HG03139 (cell line): ENCODE results near the gene KRT82.

ENCODE experiments used
- ATAC-seq: cut with Tn5 transposase; IDR thresholded peaks from one replicate; pipeline ENCODE4 v1.9.1; 2021; ENCODE audit not compliant: unreplicated experiment

KRT82 gene

GRCh38 chr12:52362118-52362726 is 43.9 kb downstream of the KRT82 start:
- no peak for ATAC-seq

GRCh38 chr12:52361553-52361952 is 44.6 kb downstream of the KRT82 start:
- no peak for ATAC-seq

DNA sequence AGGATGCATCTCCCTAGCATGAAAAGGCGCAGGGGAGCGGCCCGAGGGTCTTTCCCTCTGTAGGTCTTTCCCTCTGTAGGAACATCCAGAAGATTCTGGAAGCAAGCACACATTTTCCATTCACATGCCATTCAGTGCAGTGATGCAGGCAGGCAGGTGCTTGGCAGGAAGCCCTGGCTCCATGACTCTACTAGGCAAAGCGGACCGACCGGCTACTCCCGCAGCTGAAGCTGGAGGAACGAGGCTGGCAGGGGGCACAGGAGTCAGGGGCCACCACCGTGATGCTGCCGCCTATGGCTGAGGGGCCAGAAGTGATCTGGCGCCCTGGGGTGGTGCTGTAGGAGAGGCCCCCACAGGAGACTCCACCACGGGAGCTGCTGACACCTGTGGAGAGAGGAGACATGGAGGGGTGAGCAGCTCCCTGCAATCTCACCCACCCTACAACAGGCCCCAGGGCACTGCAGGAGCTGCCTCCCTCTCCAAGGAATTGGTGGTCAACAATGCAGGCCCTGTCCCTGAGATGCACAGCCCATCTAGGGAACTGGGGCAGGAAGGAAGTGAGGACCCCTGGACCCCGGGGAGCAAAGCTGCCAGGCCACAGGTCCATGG is 45.4 kb downstream of the KRT82 start:
- no peak for ATAC-seq

- no peak for ATAC-seq
These were observed 46.0 kb downstream of the KRT82 start for GRCh38 chr12:52360106-52360662.

GRCh38 chr12:52359621-52360061 is 46.5 kb downstream of the KRT82 start:
- no peak for ATAC-seq

GRCh38 chr12:52358575-52359350 is 47.4 kb downstream of the KRT82 start:
- peak; percentile 88 for ATAC-seq

- ATAC-seq = no peak
These were observed 49.2 kb downstream of the KRT82 start for GRCh38 chr12:52356762-52357580.

DNA sequence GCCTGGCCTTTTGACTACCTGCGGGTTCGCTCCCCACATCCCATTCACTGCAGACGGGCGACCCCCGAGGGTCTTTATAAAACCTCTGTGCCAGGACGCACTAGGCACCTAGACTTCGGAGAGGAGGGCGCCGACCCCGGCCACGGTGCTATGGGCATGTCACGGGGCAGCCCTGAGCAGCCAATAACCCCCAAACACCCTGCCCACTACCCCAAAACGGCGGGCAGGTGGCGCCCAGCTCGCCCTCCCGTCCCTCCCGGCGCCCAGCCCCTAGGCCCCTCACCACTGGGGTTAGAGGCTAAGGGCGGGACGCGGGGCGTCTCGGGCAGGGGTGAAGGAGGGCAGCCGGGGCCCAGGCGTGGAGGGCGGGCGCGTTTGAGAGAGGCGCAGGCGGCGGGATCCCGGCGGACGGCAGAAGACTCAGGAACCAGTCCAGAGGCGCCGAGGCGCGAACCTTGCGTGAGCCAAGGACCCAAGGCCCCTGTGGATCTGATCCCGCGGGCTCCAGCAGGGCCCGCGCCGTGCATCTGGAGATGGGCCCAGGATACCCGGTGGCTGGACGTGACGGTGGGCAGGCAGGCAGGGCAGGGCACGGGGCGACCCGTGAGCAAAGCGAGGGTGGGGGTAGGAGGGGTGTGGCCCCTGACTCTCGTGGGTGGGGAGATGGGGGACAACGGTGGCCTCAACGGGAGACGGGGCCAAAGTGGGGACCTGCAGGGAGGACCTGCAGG is 49.9 kb downstream of the KRT82 start:
- ATAC-seq = no peak

DNA sequence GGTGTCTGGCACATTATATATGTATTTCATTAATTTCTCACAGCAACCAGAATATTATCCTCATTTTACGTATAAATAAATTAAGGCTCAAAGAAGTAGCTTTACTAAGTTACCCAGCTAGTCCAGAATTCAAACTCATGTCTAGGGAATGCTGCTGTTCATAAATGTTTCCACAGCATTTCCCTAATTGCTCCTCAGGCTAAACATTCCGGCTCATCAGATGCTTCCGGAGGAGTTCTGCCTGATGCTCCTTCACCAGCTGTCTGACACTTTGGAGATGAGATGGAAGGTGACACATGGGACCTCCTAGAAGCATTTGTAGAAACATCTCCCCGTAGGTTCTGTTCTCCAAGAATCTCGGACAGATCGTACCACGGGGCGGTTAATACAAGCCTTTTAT is 51.0 kb downstream of the KRT82 start:
- ATAC-seq = no peak

- no peak for ATAC-seq
These were observed 51.9 kb downstream of the KRT82 start for GRCh38 chr12:52354200-52354599.

GRCh38 chr12:52353766-52354165 is 52.4 kb downstream of the KRT82 start:
- ATAC-seq = no peak

DNA sequence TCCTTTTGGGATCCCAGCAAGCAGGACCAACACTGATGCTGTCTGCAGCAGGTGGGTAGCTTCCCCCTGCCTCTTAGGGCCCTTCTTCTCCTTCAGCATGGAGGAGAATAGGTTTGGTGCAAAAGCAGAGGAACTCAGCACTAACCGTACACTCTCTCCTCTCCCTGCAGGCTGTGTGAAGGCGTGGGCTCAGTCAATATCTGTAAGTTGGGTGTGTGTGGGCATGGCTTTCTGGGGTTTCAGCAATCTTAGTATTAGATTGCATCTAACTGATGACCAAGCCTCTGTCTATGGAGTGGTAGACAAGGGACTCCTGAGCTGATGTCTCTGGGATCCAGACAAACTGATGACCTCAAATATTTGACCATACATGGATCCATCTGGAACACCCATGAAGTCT is 53.2 kb downstream of the KRT82 start:
- no peak for ATAC-seq

- no peak for ATAC-seq
These were observed 54.7 kb downstream of the KRT82 start for GRCh38 chr12:52351196-52352059.

- ATAC-seq = no peak
These were observed 55.3 kb downstream of the KRT82 start for GRCh38 chr12:52350786-52351185.

GRCh38 chr12:52350021-52350620 is 56.0 kb downstream of the KRT82 start:
- ATAC-seq = no peak

- ATAC-seq = no peak
These were observed 56.9 kb downstream of the KRT82 start for GRCh38 chr12:52349196-52349595.

DNA sequence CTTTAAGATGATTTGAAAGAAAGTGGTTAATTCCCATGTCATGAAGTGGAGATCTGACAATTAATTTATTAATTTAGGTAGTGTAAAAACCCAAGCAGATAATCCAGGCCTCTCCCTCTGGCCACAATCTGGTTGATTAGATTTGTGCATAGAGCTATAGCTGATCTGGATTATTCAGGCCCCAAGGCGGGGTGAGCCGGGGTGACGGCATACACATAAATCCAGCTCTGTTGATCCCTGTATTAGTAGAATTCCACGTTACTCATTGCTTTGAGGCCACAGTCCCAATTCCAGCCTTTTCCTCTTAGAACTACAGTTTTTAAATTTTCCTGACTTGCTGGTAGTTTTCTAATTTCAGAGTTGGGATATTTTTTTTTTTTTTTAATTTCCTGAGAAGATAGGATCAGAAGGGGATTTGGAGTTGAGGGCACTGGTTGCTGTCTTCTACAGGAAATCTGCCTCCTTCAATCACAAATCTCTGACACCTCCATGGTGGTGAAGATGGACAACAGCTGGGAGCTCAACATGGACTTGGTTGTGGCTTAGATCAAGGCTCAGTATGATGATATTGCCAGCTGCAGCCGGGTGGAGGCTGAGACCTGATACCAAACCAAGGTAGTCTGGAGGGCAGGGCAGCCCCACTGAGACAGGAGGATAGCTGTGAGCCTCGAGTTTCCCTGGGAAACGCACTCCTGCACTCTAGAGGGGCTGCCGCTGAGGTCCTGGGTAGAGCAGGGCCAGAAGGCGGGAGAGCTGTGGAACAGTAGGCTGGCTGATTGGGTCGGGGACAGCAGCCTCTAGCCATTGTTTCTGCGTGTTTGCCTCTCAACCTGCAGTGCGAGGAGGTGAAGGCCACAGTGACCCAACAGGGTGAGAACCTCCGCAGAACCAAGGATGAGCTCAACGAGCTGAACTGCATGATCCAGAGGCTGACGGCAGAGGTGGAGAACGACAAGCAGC is 58.3 kb downstream of the KRT82 start:
- no peak for ATAC-seq

DNA sequence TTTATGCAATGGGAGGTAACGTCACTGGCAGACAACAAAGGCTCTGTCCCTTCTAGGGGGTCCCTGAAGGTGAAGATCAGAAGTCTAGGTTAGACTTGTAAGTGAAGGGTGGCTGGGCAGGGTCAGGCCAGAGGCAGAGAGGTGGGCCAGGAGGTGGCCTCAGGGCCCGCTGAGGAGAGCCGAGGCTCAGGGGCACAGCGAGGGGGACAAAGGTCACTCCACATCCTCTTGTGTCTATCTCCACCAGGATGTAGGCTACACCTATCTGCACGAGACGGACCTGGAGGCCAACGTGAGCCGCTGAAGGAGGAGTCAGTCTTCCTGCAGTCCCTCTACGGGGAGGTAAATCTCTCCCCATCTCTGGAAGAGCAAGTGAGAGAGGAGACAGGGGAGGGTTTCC is 59.1 kb downstream of the KRT82 start:
- ATAC-seq = no peak
